ENCODE measurements around the gene BSG.

GRCh38 chr19:525029-525428 is 47.4 kb upstream of the BSG start:
- TF ChIP-seq CTCF (IDR thresholded peaks at IDR 0.05; ENCODE audit: low read depth, low read length) (no peak), EZH2phosphoT487 (IDR thresholded peaks at IDR 0.05; ENCODE audit: low read depth) (no peak)

Measured in OCI-LY3 (cell line).